B cell (primary cell): ENCODE results near the gene SMOC1.

Experiments
- CTCF ChIP-seq: fragments of 200-600 bp; IDR thresholded peaks from one replicate; pipeline ENCODE4 v1.8.0; 2022; ENCODE audit warnings: antibody characterized with exemption, mild to moderate bottlenecking
- EZH2 ChIP-seq: IDR thresholded peaks from 2 replicates; pipeline ENCODE4 v1.6.1; 2012; ENCODE audit warnings: borderline replicate concordance, low read depth, mild to moderate bottlenecking, moderate library complexity, low read length; ENCODE audit not compliant: insufficient read depth, poor library complexity, severe bottlenecking

GRCh38 chr14:69873877-69874780 is 5.1 kb upstream of the SMOC1 start:
- TF ChIP-seq CTCF (no peak), EZH2 (no peak)
